ENCODE data around the gene CHST14.

DNA sequence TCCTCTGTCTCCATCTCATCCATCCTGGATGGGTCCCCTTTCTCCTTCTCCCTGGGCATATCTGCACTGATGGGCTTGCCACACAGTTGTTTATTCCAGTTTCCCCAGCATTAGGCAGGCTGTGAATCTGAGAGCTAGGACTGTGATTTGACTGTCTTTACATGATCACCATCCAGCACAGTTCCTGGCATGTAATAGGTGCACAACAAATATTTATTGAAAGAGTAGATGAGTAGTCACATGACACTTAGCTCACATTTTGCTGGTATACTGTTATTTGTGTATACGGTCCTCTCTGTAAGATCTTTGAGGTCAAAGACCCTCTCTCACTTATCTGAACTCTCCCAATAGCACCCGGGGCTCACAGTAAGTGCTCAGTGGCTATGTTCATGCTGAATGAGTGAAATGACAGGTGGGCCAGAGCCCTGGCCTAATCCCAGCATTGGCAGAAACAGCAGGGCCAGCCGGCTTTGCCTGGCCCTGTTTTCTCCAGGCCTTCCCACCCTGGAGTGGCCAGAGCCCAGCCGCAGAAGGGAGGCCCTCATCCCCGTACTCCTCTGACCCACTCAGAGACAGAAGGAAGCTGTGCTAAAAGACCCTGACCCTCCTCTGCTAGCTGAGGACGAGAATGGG, 46.2 kb upstream of the CHST14 start:
- TF ChIP-seq, protein P1, sequence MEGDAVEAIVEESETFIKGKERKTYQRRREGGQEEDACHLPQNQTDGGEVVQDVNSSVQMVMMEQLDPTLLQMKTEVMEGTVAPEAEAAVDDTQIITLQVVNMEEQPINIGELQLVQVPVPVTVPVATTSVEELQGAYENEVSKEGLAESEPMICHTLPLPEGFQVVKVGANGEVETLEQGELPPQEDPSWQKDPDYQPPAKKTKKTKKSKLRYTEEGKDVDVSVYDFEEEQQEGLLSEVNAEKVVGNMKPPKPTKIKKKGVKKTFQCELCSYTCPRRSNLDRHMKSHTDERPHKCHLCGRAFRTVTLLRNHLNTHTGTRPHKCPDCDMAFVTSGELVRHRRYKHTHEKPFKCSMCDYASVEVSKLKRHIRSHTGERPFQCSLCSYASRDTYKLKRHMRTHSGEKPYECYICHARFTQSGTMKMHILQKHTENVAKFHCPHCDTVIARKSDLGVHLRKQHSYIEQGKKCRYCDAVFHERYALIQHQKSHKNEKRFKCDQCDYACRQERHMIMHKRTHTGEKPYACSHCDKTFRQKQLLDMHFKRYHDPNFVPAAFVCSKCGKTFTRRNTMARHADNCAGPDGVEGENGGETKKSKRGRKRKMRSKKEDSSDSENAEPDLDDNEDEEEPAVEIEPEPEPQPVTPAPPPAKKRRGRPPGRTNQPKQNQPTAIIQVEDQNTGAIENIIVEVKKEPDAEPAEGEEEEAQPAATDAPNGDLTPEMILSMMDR (IDR thresholded peaks at IDR 0.05; ENCODE audit: insufficient read depth, low read depth, low read length), result no peak
- no peak for TF ChIP-seq EZH2 (IDR thresholded peaks at IDR 0.05; ENCODE audit: insufficient read depth, low read length)
